ENCODE data around the gene ASCC3.

DNA sequence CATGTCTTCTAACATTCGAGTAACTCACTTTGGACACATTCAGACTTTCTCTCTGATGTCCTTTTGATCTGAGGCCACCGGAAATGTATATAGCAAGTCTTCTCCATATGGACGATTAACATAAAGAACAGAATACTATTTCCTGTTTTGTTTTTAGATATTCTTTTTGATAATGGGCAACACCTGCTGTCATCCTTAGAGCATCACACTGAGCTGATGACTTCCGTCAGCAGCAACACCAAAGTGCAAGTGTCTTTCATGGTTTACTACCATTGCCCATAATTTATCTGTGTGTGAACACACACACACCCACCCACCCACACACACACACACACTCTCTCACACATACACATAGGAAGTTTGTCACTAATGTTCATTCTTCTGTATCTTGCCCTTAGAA lies 303.7 kb downstream of the ASCC3 start:
- TF ChIP-seq, protein P1, sequence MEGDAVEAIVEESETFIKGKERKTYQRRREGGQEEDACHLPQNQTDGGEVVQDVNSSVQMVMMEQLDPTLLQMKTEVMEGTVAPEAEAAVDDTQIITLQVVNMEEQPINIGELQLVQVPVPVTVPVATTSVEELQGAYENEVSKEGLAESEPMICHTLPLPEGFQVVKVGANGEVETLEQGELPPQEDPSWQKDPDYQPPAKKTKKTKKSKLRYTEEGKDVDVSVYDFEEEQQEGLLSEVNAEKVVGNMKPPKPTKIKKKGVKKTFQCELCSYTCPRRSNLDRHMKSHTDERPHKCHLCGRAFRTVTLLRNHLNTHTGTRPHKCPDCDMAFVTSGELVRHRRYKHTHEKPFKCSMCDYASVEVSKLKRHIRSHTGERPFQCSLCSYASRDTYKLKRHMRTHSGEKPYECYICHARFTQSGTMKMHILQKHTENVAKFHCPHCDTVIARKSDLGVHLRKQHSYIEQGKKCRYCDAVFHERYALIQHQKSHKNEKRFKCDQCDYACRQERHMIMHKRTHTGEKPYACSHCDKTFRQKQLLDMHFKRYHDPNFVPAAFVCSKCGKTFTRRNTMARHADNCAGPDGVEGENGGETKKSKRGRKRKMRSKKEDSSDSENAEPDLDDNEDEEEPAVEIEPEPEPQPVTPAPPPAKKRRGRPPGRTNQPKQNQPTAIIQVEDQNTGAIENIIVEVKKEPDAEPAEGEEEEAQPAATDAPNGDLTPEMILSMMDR (conservative IDR thresholded peaks at IDR 0.05; ENCODE audit: low read length): no peak
- no peak for TF ChIP-seq EZH2phosphoT487 (IDR thresholded peaks at IDR 0.05; ENCODE audit: borderline replicate concordance)

All from Loucy (cell line).